Measurements from ENCODE around the gene CACNG4.
"Not testable (repeated sequence)": the region's sequence is repeated elsewhere in the genome, so short reads cannot be mapped to it uniquely, and the experiment has no call there.

CACNG4 gene

DNA sequence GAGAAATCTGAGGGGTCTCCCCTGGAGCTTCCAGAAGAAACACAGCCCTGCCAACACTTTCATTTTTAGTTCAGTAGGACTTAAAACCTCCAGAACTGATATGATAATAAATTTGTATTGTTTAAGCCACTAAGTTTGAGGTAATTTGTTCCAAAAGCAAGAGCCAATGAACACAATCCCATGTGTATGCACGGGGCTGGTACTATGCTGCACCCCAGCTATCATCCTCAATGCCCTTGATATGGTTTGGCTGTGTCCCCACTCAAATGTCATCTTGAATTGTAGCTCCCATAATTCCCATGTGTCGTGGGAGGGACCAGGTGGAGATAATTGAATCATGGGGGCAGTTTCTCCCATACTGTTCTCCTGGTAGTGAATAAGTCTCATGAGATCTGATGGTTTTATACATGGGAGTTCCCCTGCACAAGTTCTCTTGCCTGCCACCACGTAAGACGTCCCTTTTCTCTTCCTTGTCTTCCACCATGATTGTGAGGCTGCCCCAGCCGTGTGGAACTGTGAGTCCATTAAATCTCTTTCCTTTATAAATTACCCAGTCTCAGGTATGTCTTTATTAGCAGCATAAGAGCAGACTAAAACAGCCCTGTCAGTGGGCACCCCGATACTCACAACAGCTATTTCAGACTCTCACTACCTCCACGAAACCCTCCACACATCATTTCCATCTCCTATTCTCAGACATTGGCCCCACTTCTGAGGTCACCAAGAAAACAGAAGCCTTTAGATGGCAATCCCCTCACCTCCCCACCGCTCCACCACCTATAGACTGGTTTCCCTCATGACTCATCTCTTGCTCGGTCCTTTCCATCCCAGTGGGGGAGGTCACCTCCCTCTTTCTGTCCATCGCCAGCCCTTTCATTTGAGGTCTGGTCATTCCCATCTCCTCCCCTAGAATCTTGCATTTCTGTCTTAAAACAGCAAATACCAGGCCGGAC is 70.9 kb downstream of the CACNG4 start:
- Histone ChIP-seq H3K27me3 (ENCODE audit: insufficient read depth, low read length, poor library complexity) (no peaks in the 10 kb centered on the region), H3K4me3 (ENCODE audit: low read length) (no peak overlapping the region), H4K8ac (ENCODE audit: low read depth, low read length) (no peak overlapping the region), H2BK15ac (replicated peaks; ENCODE audit: low read depth) (no peak overlapping the region), H2BK120ac (ENCODE audit: low read depth, low read length) (no peak overlapping the region), H3K23ac (ENCODE audit: low read length) (no peak overlapping the region), H3K4me2 (ENCODE audit: low read length) (no peak overlapping the region), H3K56ac (ENCODE audit: low read length) (no peak overlapping the region), H2AK5ac (ENCODE audit: low read length) (no peak overlapping the region), H3K27ac (ENCODE audit: low read depth, low read length) (no peak overlapping the region), H3K79me1 (ENCODE audit: low read length) (no peaks in the 10 kb centered on the region), H3K36me3 (ENCODE audit: control insufficient read depth, insufficient read depth, low read length) (no peaks in the 10 kb centered on the region), H3K4ac (ENCODE audit: low read depth, low read length) (no peak overlapping the region), H2BK5ac (ENCODE audit: low read length) (no peak overlapping the region), H3K79me2 (ENCODE audit: control insufficient read depth, insufficient read depth, low read length) (no peaks in the 10 kb centered on the region), H3K9ac (ENCODE audit: low read length) (no peak overlapping the region), H4K5ac (ENCODE audit: low read length) (no peak overlapping the region), H3K4me1 (ENCODE audit: control insufficient read depth, low read depth, low read length) (no peaks in the 10 kb centered on the region), H3K18ac (ENCODE audit: low read length) (no peak overlapping the region)
- DNase-seq = no peak
- no CpG with 5 or more reads among the region's 11 CpGs for WGBS (ENCODE audit: extremely low coverage, insufficient coverage, low lambda C conversion rate)

DNA sequence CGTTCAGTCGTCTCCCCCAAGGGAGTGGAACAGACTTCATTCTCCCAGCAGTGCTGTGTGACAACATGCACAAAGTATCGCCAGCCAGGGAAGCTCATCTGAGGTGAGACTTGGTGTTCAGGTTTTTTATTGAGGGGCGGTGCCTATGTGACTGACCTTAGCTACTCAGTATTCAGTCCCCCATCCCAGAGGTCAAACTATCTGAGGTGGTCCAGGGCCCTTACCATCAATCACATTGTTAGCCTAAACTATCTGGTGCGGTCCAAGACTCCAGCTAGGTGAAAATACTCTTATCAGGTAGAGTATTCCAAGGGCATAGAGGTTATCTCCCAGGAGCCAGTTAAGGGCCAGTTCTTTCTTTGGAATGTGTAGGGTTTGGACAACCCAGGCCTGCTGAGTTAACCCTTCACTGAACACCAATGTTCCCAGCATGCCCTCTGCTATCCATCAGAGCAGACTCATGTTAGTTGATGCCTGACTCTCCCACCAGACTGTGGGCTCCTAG is 74.4 kb downstream of the CACNG4 start:
- H4K5ac ChIP-seq (ENCODE audit: low read length) = no peak overlapping the region
- H3K27me3 ChIP-seq (ENCODE audit: insufficient read depth, low read length, poor library complexity) = no peaks in the 10 kb centered on the region
- no peak overlapping the region for H3K56ac ChIP-seq (ENCODE audit: low read length)
- H2BK120ac ChIP-seq (ENCODE audit: low read depth, low read length) = no peak overlapping the region
- H3K79me2 ChIP-seq (ENCODE audit: control insufficient read depth, insufficient read depth, low read length) = no peaks in the 10 kb centered on the region
- no peak overlapping the region for H3K4ac ChIP-seq (ENCODE audit: low read depth, low read length)
- no peak overlapping the region for H2AK5ac ChIP-seq (ENCODE audit: low read length)
- no peak overlapping the region for H2BK15ac ChIP-seq (replicated peaks; ENCODE audit: low read depth)
- no peak overlapping the region for H2BK5ac ChIP-seq (ENCODE audit: low read length)
- WGBS (ENCODE audit: extremely low coverage, insufficient coverage, low lambda C conversion rate) = no CpG with 5 or more reads among the region's 5 CpGs
- peak; percentile 54 for DNase-seq
- H3K18ac ChIP-seq (ENCODE audit: low read length) = no peak overlapping the region
- no peak overlapping the region for H3K9ac ChIP-seq (ENCODE audit: low read length)
- no peaks in the 10 kb centered on the region for H3K79me1 ChIP-seq (ENCODE audit: low read length)
- no peak overlapping the region for H3K23ac ChIP-seq (ENCODE audit: low read length)
- H3K4me2 ChIP-seq (ENCODE audit: low read length) = no peak overlapping the region
- no peak overlapping the region for H3K4me3 ChIP-seq (ENCODE audit: low read length)
- no peaks in the 10 kb centered on the region for H3K4me1 ChIP-seq (ENCODE audit: control insufficient read depth, low read depth, low read length)
- no peaks in the 10 kb centered on the region for H3K36me3 ChIP-seq (ENCODE audit: control insufficient read depth, insufficient read depth, low read length)
- H4K8ac ChIP-seq (ENCODE audit: low read depth, low read length) = no peak overlapping the region
- H3K27ac ChIP-seq (ENCODE audit: low read depth, low read length) = no peak overlapping the region

DNA sequence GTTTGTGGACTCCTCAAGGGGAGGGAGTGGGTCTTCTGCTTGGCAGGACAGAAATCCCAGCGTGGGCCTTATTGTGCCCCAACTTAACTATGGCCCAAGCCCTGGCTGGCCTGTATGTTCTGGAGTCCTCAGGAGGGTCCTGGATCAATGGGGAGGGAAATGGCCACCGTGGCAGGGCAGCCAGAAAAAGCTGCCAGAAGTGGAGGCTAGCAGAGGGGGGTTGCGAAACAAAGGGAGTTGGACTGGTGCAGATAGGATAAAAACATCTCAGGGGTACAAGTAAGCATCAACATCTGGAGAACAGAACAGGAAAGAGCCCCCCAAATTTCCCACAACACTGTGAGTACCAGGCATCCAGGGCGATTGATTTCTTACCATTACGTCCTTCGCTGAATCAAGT is 76.1 kb downstream of the CACNG4 start:
- Histone ChIP-seq H2AK5ac (ENCODE audit: low read length) (no peak overlapping the region), H2BK120ac (ENCODE audit: low read depth, low read length) (no peak overlapping the region), H3K4me1 (ENCODE audit: control insufficient read depth, low read depth, low read length) (no peaks in the 10 kb centered on the region), H3K4me2 (ENCODE audit: low read length) (no peak overlapping the region), H3K36me3 (ENCODE audit: control insufficient read depth, insufficient read depth, low read length) (no peaks in the 10 kb centered on the region), H4K8ac (ENCODE audit: low read depth, low read length) (no peak overlapping the region), H3K18ac (ENCODE audit: low read length) (no peak overlapping the region), H3K27ac (ENCODE audit: low read depth, low read length) (no peak overlapping the region), H4K5ac (ENCODE audit: low read length) (no peak overlapping the region), H3K27me3 (ENCODE audit: insufficient read depth, low read length, poor library complexity) (no peaks in the 10 kb centered on the region), H3K23ac (ENCODE audit: low read length) (no peak overlapping the region), H3K4me3 (ENCODE audit: low read length) (no peak overlapping the region), H2BK5ac (ENCODE audit: low read length) (no peak overlapping the region), H3K9ac (ENCODE audit: low read length) (no peak overlapping the region), H2BK15ac (replicated peaks; ENCODE audit: low read depth) (no peak overlapping the region), H3K56ac (ENCODE audit: low read length) (no peak overlapping the region), H3K79me2 (ENCODE audit: control insufficient read depth, insufficient read depth, low read length) (no peaks in the 10 kb centered on the region), H3K4ac (ENCODE audit: low read depth, low read length) (no peak overlapping the region), H3K79me1 (ENCODE audit: low read length) (no peaks in the 10 kb centered on the region)
- no peak for DNase-seq
- no CpG with 5 or more reads among the region's 6 CpGs for WGBS (ENCODE audit: extremely low coverage, insufficient coverage, low lambda C conversion rate)

DNA sequence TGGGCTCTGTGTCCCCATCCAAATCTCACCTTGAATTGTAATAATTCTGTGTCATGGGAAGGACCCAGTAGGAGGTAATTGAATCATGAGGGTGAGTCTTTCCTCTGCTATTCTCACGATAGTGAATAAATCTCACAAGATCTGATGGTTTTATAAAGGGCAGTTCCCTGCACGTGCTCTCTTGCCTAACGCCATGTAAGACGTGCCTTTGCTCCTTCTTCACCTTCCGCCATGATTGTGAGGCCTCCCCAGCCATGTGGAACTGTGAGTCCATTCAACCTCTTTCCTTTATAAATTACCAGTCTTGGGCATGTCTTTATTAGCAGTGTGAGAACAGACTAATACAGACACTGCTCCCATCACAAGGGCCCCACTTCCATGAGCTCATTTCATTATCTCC is 76.6 kb downstream of the CACNG4 start:
- H3K18ac ChIP-seq (ENCODE audit: low read length); H3K9ac ChIP-seq (ENCODE audit: low read length); H3K4me2 ChIP-seq (ENCODE audit: low read length); DNase-seq; H3K4me3 ChIP-seq (ENCODE audit: low read length); H3K23ac ChIP-seq (ENCODE audit: low read length); H2BK5ac ChIP-seq (ENCODE audit: low read length); H2AK5ac ChIP-seq (ENCODE audit: low read length); H3K79me2 ChIP-seq (ENCODE audit: control insufficient read depth, insufficient read depth, low read length); H4K5ac ChIP-seq (ENCODE audit: low read length); H3K4me1 ChIP-seq (ENCODE audit: control insufficient read depth, low read depth, low read length); H3K4ac ChIP-seq (ENCODE audit: low read depth, low read length); H3K27ac ChIP-seq (ENCODE audit: low read depth, low read length); H3K79me1 ChIP-seq (ENCODE audit: low read length); H2BK15ac ChIP-seq (replicated peaks; ENCODE audit: low read depth); H3K27me3 ChIP-seq (ENCODE audit: insufficient read depth, low read length, poor library complexity); H2BK120ac ChIP-seq (ENCODE audit: low read depth, low read length); H3K56ac ChIP-seq (ENCODE audit: low read length); H4K8ac ChIP-seq (ENCODE audit: low read depth, low read length); H3K36me3 ChIP-seq (ENCODE audit: control insufficient read depth, insufficient read depth, low read length): not testable (repeated sequence)
- no CpG with 5 or more reads among the region's 5 CpGs for WGBS (ENCODE audit: extremely low coverage, insufficient coverage, low lambda C conversion rate)

DNA sequence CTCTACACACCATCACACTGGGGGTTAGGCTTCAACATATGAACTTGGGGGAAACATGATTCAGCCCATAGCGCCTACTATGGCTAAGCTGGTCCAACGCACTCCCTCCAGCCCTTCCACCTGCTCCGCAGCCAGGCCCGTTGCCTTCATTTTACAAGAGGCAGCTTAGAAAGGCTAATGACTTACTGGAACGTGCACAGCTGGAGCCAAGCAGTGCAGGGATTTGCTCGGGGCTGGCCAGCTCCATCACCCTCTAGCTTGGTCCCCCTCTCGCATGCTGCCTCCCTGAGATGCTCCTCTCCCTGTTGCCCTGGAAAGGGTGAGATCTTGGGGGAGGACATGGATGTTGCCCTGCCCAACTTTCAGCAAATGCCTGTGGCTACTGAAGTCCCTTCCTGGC is 77.0 kb downstream of the CACNG4 start:
- Histone ChIP-seq H3K27ac (ENCODE audit: low read depth, low read length) (no peak overlapping the region), H2BK15ac (replicated peaks; ENCODE audit: low read depth) (no peak overlapping the region), H3K56ac (ENCODE audit: low read length) (no peak overlapping the region), H3K23ac (ENCODE audit: low read length) (no peak overlapping the region), H2BK120ac (ENCODE audit: low read depth, low read length) (no peak overlapping the region), H3K4me1 (ENCODE audit: control insufficient read depth, low read depth, low read length) (no peaks in the 10 kb centered on the region), H3K4me2 (ENCODE audit: low read length) (no peak overlapping the region), H3K9ac (ENCODE audit: low read length) (no peak overlapping the region), H3K36me3 (ENCODE audit: control insufficient read depth, insufficient read depth, low read length) (no peaks in the 10 kb centered on the region), H4K5ac (ENCODE audit: low read length) (no peak overlapping the region), H2BK5ac (ENCODE audit: low read length) (no peak overlapping the region), H2AK5ac (ENCODE audit: low read length) (no peak overlapping the region), H3K4me3 (ENCODE audit: low read length) (no peak overlapping the region), H3K27me3 (ENCODE audit: insufficient read depth, low read length, poor library complexity) (no peaks in the 10 kb centered on the region), H3K18ac (ENCODE audit: low read length) (no peak overlapping the region), H3K4ac (ENCODE audit: low read depth, low read length) (no peak overlapping the region), H4K8ac (ENCODE audit: low read depth, low read length) (no peak overlapping the region), H3K79me1 (ENCODE audit: low read length) (no peaks in the 10 kb centered on the region), H3K79me2 (ENCODE audit: control insufficient read depth, insufficient read depth, low read length) (no peaks in the 10 kb centered on the region)
- DNase-seq = no peak
- WGBS (ENCODE audit: extremely low coverage, insufficient coverage, low lambda C conversion rate) = no CpG with 5 or more reads among the region's 7 CpGs

Measured in mesendoderm (in vitro differentiated cells).